Activated T-cell treated with anti-CD3 and anti-CD28 coated beads for 1 hour (primary cell): ENCODE results near the gene EAF1.
"Not testable (repeated sequence)": the region's sequence is repeated elsewhere in the genome, so short reads cannot be mapped to it uniquely, and the experiment has no call there.

Source experiments
- DNase-seq: peaks from one replicate; pipeline ENCODE4 v3.0.0-alpha.2; 2020; ENCODE audit warnings: low read depth

EAF1 gene

DNA sequence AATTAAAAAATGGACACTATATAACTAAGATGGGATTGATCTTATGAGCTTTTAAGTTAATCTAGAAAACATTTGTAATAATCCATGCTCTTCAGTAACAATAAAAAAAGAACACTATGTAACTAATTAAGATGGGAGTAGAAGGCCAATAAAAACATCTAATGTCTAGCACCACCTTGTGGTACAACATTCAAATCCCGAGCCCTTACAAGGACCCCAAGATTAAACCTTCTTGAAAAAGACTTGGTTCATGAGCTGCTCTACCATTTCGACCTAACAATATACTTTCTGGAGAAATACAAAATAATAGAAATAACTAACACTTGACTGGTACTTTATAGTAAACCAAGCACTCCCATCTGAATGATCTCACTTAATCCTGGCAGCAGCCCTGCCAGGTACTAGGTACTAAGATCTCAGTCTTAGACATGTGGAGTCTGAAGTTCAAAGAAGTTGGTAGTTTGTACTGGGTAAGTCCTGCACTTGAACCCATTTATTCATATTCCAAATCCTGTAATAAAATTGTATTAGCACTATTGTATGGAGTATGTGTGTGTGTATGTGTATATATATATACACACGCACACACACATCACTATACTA lies 21.8 kb upstream of the EAF1 start:
- no peak for DNase-seq

DNA sequence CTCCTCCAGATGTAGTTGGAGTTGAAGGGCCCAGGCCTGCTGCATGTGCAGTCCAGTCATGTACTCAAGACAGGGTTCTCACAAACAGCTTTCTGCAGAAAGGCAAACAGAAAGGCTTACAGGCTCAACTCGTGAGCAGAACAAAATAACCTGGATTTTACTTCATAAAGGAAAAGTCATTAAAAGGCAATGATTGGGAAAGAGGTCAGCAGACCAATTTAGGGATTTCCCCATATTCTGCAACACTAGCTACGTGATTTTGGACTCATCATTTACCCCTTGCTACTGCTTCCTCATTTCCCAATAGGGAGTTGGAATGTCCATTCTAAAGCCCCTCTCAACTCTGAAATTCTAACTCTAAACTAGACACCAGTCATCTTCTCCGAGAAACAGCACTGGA lies 18.2 kb upstream of the EAF1 start:
- no peak for DNase-seq

DNA sequence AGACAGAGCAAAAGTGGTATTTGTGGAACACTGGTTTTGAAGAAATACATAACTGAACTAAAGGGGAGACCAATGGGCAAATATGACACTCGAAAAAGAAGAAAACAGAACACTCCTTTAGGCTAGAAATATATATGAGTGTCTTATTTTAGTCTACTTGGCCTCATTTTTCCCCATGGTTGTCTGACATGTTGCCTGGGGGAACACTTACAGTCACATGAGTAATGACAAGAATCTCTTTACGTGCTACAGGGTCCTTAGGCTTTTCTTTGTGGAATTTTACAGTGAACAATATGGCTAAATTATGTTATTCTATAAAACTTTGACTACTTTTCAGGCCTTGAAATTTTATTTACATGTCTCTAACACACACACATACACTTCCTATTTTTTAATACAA lies 17.6 kb upstream of the EAF1 start:
- DNase-seq: no peak

DNA sequence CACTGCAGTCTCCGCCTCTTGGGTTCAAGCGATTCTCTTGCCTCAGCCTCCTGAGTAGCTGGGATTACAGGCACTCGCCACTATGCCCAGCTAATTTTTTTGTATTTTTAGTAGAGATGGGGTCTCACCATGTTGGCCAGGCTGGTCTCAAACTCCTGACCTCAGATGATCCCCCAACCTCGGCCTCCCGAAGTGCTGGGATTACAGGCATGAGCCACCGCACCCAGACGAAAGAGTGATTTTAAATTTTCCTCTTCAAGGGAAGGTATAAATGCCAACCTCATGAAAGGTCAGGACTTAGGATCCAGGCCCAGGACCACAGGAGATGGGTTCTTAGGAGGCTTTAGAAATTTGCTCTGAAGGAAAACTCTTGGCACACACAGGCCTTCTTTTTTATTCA lies 16.4 kb upstream of the EAF1 start:
- DNase-seq: not testable (repeated sequence)

DNA sequence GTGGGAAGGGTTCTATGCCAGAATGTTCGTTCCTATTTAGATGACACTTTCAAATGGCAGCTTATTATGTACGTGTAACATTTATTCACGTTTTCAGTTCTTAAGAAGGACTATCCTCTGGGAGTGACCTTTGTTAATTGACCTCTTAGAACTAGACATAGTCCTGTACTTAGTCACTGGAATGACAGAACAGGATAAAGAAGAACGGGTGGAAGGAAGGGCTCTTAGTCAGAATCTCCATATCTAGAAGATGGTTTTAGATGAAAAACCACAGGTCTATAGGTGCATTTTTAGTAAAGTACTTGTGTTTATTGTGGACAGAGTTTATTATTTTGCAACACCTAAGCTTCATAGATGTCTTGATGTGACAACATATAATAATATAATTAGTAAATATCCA lies 6.5 kb upstream of the EAF1 start:
- no peak for DNase-seq

DNA sequence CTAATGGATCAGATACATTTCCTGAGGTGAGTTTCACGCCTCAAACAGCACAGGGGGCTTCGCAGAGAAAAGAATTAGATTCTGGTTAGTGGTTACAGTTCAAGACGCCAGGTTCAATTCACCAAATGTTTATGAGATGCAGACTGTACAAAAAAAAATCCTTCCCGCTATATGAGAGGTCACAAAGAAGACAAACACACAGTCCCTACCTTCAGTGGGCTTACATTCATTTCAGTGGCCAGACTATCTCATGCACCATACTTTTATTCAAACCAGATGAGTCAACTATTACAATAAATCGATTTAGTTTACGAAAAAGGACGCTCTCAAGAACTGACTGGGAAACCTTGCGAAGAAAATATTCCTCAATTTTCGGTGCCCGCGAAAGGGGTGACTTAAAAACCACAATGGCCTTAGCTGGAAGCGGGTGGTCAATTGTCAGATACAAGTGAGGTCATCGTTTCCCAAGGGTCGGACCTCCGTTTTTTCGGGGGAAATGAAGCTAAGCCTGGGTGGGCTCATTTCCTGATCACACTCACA lies 749 bp upstream of the EAF1 start:
- DNase-seq: no peak

DNA sequence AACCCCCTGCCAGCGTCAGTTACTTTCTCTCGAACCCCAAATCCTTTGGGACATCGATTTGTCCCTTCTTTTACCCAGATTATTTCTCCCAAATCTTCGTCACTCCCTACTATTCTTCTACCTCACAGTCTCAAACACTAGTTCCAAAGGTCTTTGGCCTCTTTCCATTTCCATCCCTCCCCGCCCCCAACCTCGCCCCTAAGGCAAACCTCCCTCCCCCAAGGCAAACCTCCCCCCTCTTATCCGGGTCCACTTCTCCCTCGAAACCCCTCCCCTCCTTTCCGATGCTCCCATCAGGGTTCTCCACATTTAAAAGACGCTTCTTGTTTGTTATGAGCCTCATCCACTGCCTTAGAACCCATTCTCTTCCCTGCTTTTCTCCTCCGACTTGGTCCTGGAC lies 583 bp downstream of the EAF1 start:
- no peak for DNase-seq

DNA sequence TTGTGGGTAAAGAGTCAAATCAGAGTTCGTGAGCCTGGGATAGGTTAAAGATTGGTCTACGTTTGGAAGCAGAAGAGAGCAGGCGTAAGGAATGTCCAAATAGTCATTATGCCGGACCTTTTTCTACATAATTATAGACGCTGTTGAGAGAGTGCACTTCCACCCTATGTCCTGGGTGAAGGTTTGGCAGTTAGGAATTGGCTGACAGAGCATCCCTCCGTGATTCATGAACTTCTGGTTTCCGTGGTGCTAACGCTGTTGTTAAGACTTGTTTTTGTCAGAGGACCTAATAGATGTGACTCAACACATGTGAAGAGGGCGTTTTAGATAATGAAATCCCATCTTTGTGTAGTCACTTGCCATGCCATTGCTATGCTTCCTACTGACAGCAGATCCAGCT lies 1.1 kb downstream of the EAF1 start:
- DNase-seq: no peak

DNA sequence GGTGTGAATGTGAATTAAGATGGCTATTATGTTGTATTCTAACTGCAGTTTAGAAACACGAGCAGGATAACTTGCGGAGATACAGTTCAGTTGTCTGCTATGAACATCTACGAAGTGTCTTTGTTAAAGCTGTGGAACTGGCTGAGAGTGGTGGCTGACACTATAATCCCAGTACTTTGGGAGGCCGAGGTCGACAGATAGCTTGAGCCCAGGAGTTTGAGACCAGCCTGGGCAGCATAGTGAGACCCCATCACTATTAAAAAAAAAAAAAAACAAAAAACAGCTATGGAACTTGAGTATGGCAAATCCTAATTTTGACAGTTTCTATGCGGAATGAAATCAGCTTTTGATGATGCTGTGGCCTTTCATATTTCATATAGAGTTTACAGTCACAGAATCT lies 1.7 kb downstream of the EAF1 start:
- no peak for DNase-seq

DNA sequence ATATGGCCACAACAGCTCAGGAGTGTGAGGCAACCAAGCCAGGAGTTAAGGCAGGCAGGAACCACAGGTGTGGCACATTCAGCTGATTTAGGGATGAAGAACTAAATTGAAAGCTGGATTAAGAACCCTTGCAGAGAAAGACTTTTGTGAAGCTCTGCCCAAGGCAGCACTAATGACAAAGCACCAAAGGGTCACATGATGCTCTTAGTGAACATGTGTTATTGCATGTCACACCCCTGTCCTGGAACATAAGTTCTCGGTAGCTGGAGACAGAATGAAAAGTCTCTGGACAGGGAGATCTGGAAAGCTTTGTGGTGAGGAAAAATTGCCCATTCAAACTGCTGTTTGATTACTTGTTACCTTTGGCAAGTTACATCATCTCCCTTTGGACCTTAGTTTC lies 3.2 kb downstream of the EAF1 start:
- no peak for DNase-seq

DNA sequence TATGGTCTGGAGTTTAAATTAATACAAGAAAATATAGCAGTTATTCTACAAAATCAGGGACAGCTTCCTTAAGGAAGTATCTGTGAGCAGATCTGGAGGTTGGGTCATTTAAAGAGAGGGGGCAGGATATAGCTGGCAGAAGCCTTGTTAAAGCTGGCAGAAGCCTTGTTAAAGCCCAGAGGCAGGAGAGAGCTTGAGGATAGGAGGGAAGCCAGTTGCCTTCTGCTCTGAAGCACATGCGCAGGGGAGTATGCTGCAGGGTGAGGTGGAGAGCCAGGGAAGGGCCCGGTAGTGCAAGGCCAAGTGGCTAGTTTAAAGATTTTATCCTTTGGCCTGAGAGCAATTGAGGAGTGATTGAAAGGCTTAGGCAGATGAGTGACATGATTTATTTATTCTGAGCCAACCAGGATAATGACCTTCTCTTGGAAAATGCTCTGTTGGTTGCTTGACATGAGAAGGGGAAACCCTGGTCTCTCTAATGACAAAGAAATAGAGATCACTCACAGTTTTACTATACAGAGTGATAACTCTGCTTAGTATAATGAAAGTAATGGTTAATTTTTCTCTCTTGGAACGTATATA lies 3.9 kb downstream of the EAF1 start:
- DNase-seq: no peak

DNA sequence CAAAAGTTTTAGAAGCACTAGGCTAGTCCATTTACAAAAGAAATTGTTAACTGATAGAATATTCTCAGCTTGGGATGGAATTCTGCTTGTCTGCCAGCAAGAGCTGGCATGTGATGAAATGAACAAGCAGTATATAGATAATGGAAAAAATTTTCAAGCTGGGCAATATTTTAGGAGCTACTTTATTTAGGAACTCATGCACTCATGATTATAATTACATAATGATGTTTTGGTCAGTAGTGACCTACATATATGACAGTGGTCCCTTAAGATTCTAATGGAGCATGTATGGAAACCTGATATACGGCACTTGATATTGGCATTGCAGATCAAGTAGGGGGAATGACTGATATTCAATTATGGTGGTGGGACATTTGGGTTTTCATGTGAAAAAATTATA lies 6.1 kb downstream of the EAF1 start:
- DNase-seq: no peak

DNA sequence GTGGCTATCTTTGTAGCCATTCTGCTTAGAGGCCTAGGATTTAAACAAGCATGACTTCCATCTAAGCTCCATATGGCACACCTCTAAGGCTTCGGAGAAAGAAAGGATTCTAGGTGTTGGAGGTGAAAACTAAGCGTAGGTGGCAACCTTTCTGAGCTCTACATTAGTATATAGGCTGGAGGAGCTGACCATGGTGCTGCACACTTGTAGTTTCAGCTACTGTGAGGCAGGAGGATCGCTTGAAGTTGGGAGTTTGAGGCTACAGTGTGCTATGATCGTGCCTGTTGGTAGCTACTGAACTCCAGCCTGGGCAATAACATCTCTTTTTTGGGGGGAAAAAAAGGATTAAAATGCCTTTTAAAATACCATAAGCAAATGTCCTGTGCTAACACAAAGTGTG lies 7.4 kb downstream of the EAF1 start:
- no peak for DNase-seq

DNA sequence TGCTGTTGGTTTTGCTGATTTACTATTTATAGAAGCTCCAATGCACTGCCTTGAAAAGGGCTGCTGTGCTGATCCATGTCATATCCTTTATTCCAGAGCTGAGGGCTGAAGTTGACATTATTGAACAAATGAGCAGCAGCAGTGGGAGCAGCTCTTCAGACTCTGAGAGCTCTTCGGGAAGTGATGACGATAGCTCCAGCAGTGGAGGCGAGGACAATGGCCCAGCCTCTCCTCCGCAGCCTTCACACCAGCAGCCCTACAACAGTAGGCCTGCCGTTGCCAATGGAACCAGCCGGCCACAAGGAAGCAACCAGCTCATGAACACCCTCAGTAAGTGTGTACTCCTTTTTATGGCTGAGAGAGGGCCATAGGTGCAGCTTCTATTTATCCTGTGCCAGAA lies 8.8 kb downstream of the EAF1 start:
- DNase-seq: no peak

DNA sequence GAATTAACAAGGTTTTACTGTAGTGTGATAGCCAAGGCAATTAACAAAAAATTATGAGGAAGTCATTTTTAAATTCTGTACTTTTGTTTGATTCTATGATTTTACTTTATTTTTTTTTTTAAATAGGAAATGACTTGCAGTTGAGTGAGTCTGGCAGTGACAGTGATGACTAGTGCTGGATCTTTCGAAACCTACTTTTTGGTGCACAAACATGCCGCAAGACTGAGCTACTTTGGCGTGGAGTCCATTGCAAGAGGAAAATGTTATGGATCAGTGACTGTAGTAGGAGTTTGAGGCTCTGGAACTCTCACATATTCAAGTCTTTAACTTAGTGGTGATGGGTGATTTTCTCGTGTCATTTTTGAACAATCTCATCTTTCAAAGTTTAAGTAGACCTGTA lies 11.6 kb downstream of the EAF1 start:
- DNase-seq: no peak

DNA sequence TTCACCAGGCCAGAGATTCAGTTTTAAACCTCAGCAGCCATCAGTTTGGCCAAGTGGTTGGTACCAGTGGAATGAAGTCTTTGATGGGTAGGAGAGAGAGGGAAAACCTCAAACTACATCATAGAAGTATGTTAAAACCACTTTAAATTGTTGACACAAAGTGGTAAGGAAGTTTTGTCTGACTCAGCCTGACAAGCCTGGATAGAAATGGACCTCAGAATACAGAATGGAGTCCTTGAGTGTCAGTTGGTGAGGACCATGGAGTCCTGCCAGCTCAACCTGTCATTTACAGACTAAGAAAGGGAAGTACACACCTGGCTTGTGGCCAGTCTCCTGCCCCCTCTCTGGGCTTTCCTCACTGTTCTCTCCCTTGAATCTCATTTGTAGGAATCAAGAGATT lies 12.1 kb downstream of the EAF1 start:
- no peak for DNase-seq

DNA sequence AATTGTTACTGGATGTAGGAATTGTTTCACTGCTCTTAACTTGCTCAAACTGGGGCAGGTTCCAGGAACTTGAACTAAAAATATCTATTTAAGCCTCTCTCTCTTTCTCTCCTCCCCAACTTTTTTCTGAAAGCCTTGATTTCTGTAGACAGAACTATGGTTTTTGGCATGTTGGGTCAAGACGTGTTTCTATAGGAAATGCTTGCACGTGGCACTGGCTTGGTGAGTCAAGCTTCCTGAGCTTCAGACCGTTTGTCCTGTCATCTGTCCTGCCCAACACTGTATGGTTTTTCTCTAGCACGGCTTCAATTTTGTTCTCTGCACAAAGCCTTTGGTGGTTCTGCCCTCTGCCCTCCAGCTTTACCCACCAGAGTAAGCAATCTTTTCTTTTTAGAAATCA lies 13.5 kb downstream of the EAF1 start:
- no peak for DNase-seq

DNA sequence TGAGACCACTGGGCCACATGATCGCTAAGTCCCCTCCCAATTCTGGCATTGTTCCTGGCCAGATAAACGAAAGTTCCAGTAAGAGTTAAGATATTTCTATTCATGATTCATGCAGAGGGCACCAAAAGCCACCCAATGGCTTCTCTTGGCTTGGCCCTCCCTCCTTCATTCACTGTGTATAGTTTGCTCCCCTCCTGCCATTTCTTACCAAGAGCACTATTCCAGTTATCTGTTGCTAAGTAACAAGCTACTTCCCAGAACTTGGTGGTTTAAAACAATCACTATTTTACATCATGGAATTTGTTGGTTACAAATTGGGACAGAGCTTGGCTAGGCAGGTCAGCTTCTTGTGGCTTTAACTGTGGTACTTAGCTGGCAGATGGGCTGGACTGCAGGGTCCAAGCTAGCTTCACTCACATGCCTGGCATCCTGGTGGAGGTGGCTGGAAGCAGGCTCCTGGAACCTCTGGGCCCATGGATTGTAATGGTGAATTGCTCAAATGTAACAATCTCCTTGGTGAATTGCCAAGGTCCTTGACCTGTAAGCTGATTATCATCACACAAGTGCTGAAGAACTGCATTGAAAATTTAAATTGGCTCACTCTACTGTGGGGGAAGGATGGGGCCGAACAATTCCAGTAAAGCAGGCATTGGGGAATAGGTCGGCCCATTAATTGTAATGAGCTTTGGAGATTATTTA lies 16.6 kb downstream of the EAF1 start:
- DNase-seq: no peak

DNA sequence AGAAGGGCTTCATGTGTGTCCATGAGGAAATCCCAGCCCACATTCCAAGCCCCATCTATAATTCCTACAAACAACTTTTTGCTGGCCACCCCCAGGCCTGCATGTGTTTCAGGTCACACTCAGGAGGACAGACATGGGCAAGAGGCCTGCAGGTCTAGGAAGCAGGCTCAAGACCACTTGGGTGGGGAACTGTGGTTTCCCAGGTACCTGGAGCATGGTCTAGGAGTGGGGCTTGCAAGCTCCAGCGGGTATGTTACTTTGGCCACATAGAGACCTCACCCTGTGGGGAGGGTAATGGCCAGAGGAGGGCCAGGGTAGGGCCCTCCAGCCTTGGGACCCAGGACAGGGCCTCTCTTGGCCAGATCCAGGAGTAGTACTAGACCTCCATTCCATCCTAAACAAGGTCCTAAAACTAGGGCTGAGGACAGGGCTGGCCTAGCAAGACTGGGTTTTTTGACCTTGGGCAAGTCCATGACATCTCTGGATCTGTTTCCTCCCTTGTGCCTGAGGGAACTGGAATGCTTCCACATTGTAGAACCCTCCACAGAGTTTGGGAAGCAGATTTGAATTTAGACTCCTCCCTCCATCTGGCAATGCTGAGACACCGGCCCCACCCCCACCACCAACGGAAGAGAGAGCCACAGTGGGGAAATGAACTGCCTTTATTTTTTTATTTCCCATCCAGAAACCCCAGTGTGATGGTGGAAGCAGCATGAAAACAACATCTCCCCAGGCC lies 22.3 kb downstream of the EAF1 start:
- DNase-seq: no peak

DNA sequence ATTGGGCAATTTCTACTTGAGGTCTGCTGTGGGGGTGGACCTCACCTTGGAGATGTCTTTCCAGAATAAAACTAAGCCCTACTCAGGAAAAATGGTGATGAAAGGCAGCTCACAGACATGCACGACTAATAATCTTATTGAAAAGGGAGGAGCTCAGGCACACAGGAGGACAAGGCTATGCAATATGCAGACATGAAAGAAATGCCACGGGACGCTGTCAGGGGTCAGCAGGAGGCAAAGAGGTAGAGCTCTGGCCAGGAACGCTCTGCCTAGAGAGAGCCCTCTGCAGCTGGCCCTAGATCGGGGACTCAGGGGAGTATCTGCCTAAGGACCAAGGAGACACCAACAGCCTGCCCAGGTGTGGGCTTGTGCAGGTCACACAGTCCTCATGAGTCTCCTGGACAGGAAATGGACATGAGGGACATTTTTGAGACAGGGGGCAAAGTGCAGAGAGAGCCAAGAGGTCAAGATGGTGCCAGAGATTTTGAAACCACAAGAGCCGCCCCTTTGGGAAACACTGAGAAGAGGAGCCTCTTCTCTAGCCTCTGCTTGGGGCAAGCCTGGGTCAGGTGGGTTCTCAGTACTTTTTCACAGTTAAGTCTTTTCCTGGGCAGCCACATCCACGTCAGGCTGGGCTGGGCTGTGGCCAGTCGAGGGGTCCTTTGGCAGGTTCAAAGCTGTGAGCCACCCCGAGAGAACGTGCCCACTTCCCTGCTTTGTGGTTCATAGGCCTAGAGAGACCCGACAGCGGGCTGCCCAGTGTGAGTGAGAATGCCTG lies 23.2 kb downstream of the EAF1 start:
- DNase-seq: no peak

DNA sequence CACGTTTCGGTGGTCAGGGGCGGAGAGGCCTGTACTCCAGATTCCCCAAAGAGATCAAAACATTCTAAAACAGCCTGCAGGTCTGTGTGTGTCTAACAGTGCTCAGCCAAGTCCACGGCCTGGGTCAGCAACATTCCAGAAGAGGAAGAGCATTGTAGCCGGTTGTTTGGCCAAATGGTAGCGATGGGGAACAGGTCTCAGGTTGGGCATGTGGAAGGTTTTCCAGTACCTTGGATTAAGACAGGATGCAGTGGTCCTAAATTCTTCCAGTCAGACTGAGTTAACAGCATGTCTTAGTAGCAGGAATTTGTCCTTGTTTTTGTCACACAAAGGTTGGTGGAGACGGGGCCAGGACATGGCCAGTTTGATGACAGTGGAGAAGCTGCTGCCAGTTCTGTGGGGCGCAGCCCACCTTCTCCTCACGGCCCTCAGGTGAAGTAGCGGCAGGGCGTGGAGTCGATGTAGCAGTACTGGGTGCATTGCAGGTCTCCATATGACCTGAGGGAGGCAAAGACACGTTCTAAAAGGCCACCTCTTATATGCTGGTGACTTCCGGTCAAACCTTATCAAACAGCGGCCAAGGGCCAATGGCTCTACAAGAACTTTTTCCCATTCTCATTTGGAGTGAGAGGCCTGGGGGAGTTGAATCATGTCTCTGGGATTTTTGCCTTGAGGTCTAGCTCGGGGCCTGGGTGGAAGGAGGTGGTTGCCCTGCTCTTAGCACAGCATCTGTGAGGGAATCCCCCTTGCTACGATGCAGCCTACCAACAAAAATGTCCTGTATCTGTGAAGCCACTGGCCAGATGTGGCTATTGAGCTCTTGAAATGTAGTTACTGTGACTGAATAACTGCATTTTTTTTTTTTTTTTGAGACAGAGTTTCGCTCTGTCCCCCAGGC lies 24.1 kb downstream of the EAF1 start:
- DNase-seq: no peak
